Activated CD4-positive, alpha-beta memory T cell treated with anti-CD3 and anti-CD28 coated beads, Interleukin-2, amount 10 ng/mL, durations not matched to agents 7 days and 5 days (primary cell): ENCODE measurements around the gene PSMB7. TPM values are rescaled to one million over a fixed set of nuclear protein-coding genes. Genes with fewer than 3 reads are reported as not detected.

ENCODE experiments used
- CTCF ChIA-PET: fragments of 350-600 bp; sonication (Branson Sonifier 250); formaldehyde crosslinking; loops from one replicate; lab custom pipeline; 2021; ENCODE audit warnings: antibody characterized with exemption, inconsistent platforms; lab: Charles Lee
- POLR2A ChIA-PET: fragments of 350-600 bp; sonication (Branson Sonifier 250); formaldehyde crosslinking; loops from one replicate; lab custom pipeline; 2021; ENCODE audit warnings: antibody characterized with exemption; lab: Charles Lee
- DNase-seq: peaks from one replicate; pipeline ENCODE4 v3.0.0-alpha.2; 2020
- H3K27ac Mint-ChIP-seq: one replicate; pipeline ENCODE4 v1.8.0; 2021; ENCODE audit warnings: mild to moderate bottlenecking, mixed read lengths
- H3K27me3 Mint-ChIP-seq: one replicate; pipeline ENCODE4 v1.8.0; 2021; ENCODE audit warnings: mixed read lengths
- H3K36me3 Mint-ChIP-seq: one replicate; pipeline ENCODE4 v1.8.0; 2021; ENCODE audit warnings: low read depth, mixed read lengths
- H3K4me1 Mint-ChIP-seq: one replicate; pipeline ENCODE4 v1.8.0; 2021; ENCODE audit warnings: mixed read lengths
- H3K4me3 Mint-ChIP-seq: one replicate; pipeline ENCODE4 v1.8.0; 2021; ENCODE audit warnings: mild to moderate bottlenecking, mixed read lengths
- H3K9me3 Mint-ChIP-seq: one replicate; pipeline ENCODE4 v1.8.0; 2021; ENCODE audit warnings: mixed read lengths
- total RNA-seq, 2 experiments: library from RNA; stranded (reverse); gene quantifications; one replicate each; pipeline ENCODE4 v1.2.3, GENCODE V29; 2021

The PSMB7 gene
- 100 to 1,000 TPM; 113 to 120 TPM for total RNA-seq

DNA sequence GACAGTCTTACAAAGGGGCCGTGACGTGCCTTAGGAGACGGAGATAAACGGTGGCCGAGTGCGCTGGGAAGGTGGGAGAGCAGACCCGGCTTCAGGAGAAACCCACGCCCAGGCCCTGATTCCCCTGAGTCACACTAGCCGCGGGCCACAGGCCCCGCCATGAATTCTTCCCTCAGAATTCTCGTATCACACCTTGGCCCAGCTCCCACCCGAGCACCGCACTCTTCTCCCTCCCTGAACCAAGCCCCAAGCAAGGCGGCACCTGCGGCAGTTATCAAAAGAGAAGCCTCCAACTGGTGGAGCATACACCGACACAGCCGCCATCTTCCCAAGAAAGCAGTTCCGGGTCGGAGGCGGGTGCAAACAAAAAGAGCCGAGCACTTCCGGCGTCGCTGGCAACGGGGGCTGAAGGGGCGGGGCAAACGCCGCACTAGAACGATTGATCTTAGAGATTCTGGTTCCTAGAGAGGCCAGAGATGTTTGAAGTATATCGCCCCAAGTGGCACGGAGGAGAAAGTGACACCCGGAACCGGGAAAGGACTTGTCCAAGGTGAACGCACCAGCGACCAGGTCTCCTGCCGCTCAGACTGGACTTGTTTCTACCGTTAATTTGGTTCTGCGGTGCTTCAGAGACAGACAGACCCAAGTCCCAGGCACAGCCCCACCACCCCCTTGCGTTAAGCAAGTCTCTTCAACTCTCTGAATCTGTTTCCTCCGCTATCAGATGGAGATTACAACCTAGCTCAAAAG lies at the start of gene PSMB7:
Gene PSMB7 (minus strand): TSS at position 341 of the 750 bp plus-strand sequence. CDS start 17 bp downstream, at position 324.
- Mint-ChIP-seq H3K27ac (peak within 1 kb of the TSS; percentile 82), H3K36me3 (peaks cover 44% of the 10 kb centered on the region)
- peak; percentile 98 for DNase-seq

DNA sequence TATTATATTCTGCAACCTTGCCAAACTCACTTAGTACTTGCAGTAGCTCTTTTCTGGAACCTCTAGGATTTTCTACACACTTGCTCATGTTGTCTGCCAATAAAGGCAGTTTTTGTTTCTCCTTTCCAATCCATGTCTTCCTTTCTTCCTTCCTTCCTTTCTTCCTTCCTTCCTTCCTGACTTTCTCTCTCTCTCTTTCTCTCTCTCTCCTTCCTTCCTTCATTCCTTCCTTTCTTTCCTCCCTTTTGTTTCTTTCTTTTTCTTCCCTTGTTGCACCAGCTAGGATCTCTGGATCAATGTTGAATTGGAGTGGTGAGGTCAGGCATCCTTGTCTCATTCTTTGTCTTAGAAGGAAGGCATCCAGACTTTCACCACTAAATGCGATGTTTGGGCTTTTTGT lies 47.5 kb upstream of the PSMB7 start:
- CTCF ChIA-PET = no interaction called here

More for the DNA sequence above, at the start of gene PSMB7:
- Mint-ChIP-seq H3K4me3 (peak within 1 kb of the TSS; percentile 95), H3K27me3 (no peaks in the 10 kb centered on the region), H3K9me3 (peaks cover 3% of the 10 kb centered on the region), H3K4me1 (peaks cover 49% of the 10 kb centered on the region)
- ChIA-PET CTCF (interaction anchor here (0.5 to 2.1 kb wide), 3 partner anchors 17 to 233 kb away, joined by 3 to 10 read pairs (median 3); no protein-coding TSS in a partner anchor), POLR2A (interaction anchor here (0.7 to 1.1 kb wide), 4 partner anchors 21 to 826 kb away, joined by 3 to 4 read pairs (median 4); partner anchors contain the start of gene HSPA5)

DNA sequence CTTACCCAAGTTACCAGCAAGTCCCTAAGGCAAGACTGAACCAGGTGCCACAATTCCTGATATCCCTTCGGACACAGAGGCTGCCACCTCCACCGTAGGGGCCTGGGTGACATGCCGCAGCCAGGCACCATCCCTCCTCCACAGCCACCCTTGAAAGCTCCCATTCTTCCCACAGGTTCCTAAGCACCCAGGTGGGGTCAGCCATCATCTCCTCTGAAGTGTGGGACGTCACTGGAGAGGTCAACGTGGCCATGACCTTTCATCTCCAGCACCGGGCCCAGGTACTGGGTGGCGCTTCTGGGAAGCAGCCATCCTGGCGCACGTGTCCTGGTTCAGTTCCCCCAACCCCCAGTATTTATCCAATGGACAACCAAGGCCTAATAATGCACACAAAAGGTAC lies 43.2 kb upstream of the PSMB7 start:
- H3K36me3 Mint-ChIP-seq = no peaks in the 10 kb centered on the region
- POLR2A ChIA-PET = interaction anchor here (1.4 kb wide), 1 partner anchor 197 kb away, joined by 3 read pairs; no protein-coding TSS in a partner anchor

More for the DNA sequence above, 47.5 kb upstream of the PSMB7 start:
- H3K36me3 Mint-ChIP-seq = no peaks in the 10 kb centered on the region
- peaks cover 11% of the 10 kb centered on the region for H3K27me3 Mint-ChIP-seq
- POLR2A ChIA-PET = no interaction called here
- H3K27ac Mint-ChIP-seq = no peak overlapping the region
- H3K4me3 Mint-ChIP-seq = no peak overlapping the region
- no peak for DNase-seq
- H3K9me3 Mint-ChIP-seq = no peaks in the 10 kb centered on the region
- H3K4me1 Mint-ChIP-seq = no peaks in the 10 kb centered on the region

DNA sequence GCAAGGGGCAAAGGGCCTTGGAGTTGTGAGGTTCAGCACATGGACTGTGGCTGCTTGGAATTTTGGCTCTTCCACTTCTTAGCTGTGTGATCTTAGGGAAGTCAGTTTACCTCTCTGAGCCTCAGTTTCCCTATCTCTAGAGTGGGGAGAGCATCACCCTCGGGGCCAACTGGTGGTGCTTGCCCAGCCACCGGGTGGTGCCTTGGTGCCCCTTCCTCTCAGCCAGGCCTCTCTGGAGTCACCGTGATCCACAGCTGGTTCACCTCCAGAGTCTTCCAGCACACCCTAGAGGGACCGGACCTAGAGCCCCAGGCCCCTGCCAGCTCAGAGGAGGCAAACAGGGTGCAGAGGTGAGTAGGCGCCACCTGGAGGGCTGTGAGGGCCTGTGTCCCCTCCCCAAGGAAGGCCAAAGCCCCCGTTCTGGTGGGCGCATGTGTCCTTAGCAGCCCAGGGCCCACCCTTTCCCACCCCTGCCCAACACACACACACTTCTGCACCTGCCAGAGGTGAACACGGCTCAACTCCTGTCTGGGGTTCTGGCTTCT lies 42.7 kb upstream of the PSMB7 start:
- POLR2A ChIA-PET = interaction anchor here (1.4 kb wide), 1 partner anchor 197 kb away, joined by 3 read pairs; no protein-coding TSS in a partner anchor

More for the DNA sequence above, 43.2 kb upstream of the PSMB7 start:
- peaks cover 7% of the 10 kb centered on the region for H3K27me3 Mint-ChIP-seq
- H3K9me3 Mint-ChIP-seq = no peaks in the 10 kb centered on the region
- H3K27ac Mint-ChIP-seq = no peak overlapping the region
- H3K4me3 Mint-ChIP-seq = no peak overlapping the region
- no peak for DNase-seq
- CTCF ChIA-PET = no interaction called here
- H3K4me1 Mint-ChIP-seq = no peaks in the 10 kb centered on the region

DNA sequence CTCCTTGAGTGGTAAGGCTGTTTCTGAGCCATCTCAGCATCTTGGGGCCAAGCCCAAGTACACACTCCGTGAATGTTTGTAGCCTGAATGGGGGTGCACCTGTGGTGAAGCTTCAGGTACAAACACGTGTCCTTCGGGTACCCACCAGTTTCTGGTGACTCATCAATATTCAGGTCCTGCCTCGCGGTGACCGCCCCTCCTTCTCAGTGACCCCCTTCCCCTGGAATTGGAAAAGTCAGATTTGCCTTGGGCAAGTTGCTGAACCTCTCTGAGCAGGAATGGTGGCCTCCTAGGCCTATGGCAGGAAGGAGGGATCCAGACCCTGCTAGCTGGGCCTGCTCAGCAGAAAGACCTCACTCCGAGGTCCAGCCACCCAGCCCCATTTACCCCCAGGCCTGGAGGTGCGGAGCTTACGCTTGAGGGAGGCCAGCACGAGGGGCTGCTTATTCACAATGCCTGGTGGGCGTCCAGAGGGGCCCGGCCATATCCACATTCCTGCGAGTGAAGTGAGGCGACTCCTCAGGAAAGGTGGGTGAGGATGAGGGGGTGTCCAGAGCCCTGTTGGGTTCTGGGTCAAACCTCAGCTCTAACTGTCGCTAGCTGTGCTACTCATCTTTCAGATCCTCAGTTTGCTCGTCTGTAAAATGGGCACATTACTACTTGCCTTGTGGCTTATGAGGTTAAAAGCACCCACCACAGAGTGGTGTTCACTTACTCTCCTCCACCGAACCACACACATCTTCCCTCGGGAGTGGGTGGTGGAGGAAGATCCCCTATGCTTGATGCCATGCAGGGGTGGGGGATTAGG lies 42.0 kb upstream of the PSMB7 start:
- H3K9me3 Mint-ChIP-seq = no peaks in the 10 kb centered on the region
- CTCF ChIA-PET = no interaction called here

More for the DNA sequence above, 42.7 kb upstream of the PSMB7 start:
- Mint-ChIP-seq H3K36me3 (no peaks in the 10 kb centered on the region), H3K4me3 (no peak overlapping the region), H3K4me1 (no peaks in the 10 kb centered on the region), H3K27me3 (peaks cover 3% of the 10 kb centered on the region), H3K27ac (no peak overlapping the region), H3K9me3 (no peaks in the 10 kb centered on the region)
- CTCF ChIA-PET = no interaction called here
- DNase-seq = no peak

DNA sequence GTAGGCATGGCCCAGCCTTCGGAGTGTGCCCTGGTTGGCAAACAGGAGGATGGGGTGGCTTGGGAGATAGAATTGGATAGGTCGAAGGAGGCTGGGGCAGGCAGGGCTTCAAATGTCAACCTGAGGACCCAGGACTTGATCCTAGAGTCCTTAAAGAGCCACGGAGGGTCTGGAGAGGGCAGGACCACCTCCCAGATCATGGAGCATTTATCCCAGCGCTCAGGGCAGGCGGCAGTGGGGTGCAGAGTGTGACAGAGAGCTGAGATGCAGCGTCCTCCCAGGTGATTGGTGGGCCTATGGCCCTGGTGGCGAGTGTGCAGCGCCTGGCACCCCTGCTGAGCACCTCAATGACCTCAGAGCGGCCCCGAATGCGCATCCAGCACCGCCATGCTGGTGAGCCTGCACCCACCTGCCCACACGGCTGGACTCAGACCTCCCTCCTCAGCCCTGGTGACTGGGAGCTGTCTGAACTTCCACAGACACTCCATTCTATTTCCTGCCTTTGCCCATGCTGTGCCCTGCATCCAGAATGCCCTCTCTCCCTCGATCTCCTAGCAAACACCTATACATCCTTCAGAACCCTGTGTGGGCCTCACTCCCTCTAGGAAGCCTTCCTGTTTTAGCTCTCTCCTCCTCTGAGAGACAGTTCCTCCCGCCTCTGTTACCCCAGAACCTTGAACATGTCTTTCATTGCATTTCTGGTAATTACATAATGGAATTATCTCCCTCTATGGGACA lies 41.3 kb upstream of the PSMB7 start:
- no peaks in the 10 kb centered on the region for H3K4me1 Mint-ChIP-seq
- ChIA-PET CTCF (no interaction called here), POLR2A (no interaction called here)
- H3K4me3 Mint-ChIP-seq = no peak overlapping the region
- peaks cover 9% of the 10 kb centered on the region for H3K27me3 Mint-ChIP-seq
- no peak overlapping the region for H3K27ac Mint-ChIP-seq
- no peak for DNase-seq
- no peaks in the 10 kb centered on the region for H3K36me3 Mint-ChIP-seq
- H3K9me3 Mint-ChIP-seq = no peaks in the 10 kb centered on the region

More for the DNA sequence above, 42.0 kb upstream of the PSMB7 start:
- Mint-ChIP-seq H3K27me3 (peaks cover 4% of the 10 kb centered on the region), H3K27ac (no peak overlapping the region), H3K4me3 (no peak overlapping the region), H3K36me3 (no peaks in the 10 kb centered on the region), H3K4me1 (no peaks in the 10 kb centered on the region)
- DNase-seq = no peak
- POLR2A ChIA-PET = no interaction called here

DNA sequence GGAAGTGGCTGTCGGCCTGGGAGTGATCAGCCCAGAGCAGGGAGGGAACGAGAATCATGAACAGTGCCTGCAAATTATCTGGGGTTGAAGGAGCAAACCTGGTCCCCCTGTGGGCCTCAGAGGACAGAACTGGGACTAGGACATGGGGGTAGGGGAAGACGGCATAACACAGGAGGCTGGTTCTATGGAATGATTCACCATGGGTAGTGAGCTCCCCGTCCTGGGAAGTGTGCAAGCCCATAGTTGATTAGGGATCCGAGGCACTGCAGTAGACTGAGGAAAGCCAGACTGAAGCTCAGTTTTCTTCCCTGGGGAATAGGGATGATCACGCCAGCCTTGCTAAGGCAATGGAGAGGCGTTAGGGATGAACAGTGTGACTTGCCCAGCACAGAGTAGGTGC lies 40.6 kb upstream of the PSMB7 start:
- H3K36me3 Mint-ChIP-seq = no peaks in the 10 kb centered on the region
- peaks cover 15% of the 10 kb centered on the region for H3K27me3 Mint-ChIP-seq
- no peak overlapping the region for H3K4me3 Mint-ChIP-seq
- no peak overlapping the region for H3K27ac Mint-ChIP-seq
- no peak for DNase-seq
- no peaks in the 10 kb centered on the region for H3K4me1 Mint-ChIP-seq
- no peaks in the 10 kb centered on the region for H3K9me3 Mint-ChIP-seq
- CTCF ChIA-PET = no interaction called here
- POLR2A ChIA-PET = no interaction called here

DNA sequence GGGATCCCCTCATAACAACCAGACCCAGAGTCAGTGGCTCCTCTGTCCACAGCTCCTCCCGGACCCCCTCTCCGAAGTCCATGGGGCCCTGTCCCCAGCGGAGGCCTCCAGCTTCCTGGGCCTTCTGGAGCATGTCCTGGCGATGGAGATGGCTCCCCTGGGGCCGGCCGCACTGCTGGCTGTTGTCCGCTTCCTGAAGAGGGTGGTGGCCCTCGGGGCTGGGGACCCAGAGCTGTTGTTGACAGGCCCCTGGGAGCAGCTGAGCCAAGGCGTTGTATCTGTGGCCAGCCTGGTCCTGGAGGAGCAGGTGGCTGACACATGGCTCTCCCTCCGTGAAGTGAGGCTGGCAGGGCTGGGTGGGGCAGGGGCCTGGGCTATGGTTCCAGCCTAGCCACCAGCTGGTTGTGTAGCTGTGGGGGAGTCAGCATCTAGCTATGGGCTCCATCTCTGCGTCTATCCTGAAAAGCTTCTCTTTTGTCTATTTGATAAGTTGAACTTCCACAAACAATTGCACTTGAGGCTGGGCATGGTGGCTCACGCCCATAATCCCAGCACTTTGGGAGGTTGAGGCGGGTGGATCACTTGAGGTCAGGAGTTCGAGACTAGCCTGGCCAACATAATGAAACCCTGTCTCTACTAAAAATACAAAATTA lies 39.7 kb upstream of the PSMB7 start:
- H3K27ac Mint-ChIP-seq = no peak overlapping the region
- no peaks in the 10 kb centered on the region for H3K36me3 Mint-ChIP-seq
- H3K27me3 Mint-ChIP-seq = peaks cover 22% of the 10 kb centered on the region
- no peaks in the 10 kb centered on the region for H3K9me3 Mint-ChIP-seq
- no peaks in the 10 kb centered on the region for H3K4me1 Mint-ChIP-seq
- CTCF ChIA-PET = interaction anchor here (1.1 kb wide), 1 partner anchor 34 kb away, joined by 3 read pairs; no protein-coding TSS in a partner anchor
- POLR2A ChIA-PET = no interaction called here
- no peak overlapping the region for H3K4me3 Mint-ChIP-seq
- no peak for DNase-seq

DNA sequence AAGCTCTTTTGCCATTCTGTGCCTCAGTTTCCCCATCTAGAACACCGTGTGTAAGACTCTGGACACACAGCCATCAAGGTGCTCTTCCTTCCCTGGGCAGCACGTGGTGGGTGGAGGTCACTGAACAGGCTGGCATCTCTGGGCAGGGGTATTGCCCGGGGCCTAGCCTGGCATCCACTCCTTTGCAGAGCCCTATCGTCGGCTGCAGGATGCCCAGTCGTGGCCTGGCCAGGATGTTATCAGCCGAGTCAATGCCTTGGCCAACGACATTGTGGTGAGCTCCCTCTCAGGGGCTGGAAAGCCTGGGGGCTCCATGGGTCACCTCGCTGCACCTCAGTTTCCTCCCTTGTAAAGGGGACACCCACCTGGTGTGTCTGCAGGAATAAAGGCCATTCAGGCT lies 39.1 kb upstream of the PSMB7 start:
- ChIA-PET POLR2A (no interaction called here), CTCF (interaction anchor here (1.1 kb wide), 1 partner anchor 34 kb away, joined by 3 read pairs; no protein-coding TSS in a partner anchor)
- H3K36me3 Mint-ChIP-seq = no peaks in the 10 kb centered on the region
- H3K27me3 Mint-ChIP-seq = peaks cover 27% of the 10 kb centered on the region
- H3K9me3 Mint-ChIP-seq = no peaks in the 10 kb centered on the region
- H3K4me3 Mint-ChIP-seq = no peak overlapping the region
- DNase-seq = no peak
- H3K27ac Mint-ChIP-seq = no peak overlapping the region
- no peaks in the 10 kb centered on the region for H3K4me1 Mint-ChIP-seq

DNA sequence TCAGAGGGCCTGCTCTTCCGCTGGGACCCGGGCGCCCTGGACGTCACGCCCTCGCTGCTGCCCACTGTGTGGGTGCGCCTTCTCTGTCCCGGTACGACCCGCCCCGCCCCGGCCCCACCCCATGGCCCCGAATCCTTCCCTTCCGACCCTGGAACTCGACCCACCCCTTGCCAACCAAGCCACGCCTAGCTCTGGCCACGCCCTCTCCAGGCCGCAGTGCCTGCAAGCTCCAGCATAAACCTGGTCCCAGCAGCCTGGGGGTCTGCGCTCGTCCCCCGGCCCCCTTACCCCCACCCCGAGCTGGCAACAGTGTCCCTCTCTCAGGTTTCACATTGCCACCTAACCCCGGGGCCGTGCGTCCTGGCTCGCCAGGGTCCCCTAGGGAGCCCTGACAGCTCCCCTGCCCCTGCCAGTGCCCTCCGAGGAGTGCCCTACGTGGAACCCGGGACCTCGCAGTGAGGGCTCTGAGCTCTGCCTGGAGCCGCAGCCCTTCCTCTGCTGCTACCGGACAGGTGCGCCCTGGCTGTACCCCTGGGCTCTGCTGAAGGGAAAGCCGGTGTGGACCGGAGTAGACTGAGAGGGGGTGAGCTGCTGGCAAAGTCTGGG lies 38.4 kb upstream of the PSMB7 start:
- peaks cover 27% of the 10 kb centered on the region for H3K27me3 Mint-ChIP-seq
- H3K4me3 Mint-ChIP-seq = no peak overlapping the region
- H3K4me1 Mint-ChIP-seq = no peaks in the 10 kb centered on the region
- no peak overlapping the region for H3K27ac Mint-ChIP-seq
- no peaks in the 10 kb centered on the region for H3K9me3 Mint-ChIP-seq
- H3K36me3 Mint-ChIP-seq = no peaks in the 10 kb centered on the region
- POLR2A ChIA-PET = no interaction called here
- CTCF ChIA-PET = interaction anchor here (1.1 kb wide), 1 partner anchor 33 kb away, joined by 3 read pairs; no protein-coding TSS in a partner anchor
- DNase-seq = no peak

DNA sequence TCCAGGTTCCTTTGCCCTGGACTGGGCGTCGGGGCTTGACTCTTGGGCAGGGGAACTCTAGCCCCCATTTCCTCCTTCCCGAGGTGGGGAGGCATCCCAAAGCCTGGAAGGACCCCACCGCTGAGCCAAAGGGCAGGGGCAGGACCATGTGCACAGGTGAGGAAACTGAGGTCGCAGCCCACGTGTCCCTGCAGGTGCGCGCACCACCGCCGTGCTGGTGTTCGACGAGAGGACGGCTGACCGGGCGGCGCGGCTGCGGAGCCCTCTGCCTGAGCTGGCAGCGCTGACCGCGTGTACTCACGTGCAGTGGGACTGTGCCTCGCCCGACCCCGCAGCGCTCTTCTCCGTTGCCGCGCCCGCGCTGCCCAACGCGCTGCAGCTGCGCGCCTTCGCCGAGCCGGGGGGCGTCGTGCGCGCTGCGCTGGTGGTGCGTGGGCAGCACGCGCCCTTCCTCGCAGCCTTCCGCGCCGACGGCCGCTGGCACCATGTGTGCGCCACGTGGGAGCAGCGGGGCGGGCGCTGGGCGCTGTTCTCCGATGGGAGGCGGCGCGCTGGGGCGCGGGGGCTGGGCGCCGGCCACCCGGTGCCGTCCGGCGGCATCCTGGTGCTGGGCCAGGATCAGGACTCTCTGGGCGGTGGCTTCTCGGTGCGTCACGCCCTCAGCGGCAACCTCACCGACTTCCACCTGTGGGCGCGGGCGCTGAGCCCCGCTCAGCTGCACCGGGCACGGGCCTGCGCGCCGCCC lies 37.8 kb upstream of the PSMB7 start:
- CTCF ChIA-PET = no interaction called here
- POLR2A ChIA-PET = no interaction called here

More for the DNA sequence above, 37.8 kb upstream of the PSMB7 start:
- Mint-ChIP-seq H3K9me3 (no peaks in the 10 kb centered on the region), H3K4me3 (no peak overlapping the region), H3K4me1 (no peaks in the 10 kb centered on the region), H3K27ac (no peak overlapping the region), H3K27me3 (peaks cover 32% of the 10 kb centered on the region), H3K36me3 (no peaks in the 10 kb centered on the region)
- DNase-seq = no peak
